ENCODE measurements around the gene PCNX2.

DNA sequence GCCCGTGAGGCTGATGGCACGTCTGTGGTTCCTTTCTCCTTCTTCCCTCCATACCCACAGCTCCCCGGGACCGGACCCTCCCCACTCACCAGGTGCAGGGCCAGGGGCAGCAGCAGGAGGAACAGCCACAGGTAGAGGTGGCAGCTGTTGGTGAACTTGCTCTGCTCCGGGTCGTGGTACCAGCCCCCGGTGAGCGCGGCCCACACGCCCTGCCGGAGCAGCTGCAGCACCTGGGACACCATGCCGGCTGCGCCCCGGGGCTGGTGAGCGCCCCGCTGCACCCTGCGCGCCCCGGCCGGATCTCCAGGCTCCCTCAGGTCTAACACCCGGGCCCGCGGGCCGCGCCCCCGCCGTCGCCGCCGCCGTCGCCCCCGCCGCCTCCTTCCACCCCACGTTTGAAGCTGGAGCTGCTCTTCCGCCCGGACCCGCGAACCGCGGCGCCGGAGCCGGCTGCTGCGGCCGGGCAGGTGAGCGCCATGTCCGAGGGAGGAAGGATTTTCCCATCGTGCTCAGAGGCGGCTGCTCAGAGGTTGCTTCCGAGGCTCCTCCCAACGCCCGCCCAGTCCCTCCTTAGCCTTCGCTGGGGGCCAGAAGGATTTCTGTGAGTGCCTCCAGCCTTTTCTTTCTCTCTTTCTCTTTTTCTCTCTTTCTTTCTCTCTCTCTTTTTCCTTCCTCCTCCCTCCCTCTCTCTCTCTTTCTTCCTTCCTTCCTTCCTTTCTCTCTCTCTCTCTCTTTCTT lies at the start of gene PCNX2:
- TF ChIP-seq, protein P1, sequence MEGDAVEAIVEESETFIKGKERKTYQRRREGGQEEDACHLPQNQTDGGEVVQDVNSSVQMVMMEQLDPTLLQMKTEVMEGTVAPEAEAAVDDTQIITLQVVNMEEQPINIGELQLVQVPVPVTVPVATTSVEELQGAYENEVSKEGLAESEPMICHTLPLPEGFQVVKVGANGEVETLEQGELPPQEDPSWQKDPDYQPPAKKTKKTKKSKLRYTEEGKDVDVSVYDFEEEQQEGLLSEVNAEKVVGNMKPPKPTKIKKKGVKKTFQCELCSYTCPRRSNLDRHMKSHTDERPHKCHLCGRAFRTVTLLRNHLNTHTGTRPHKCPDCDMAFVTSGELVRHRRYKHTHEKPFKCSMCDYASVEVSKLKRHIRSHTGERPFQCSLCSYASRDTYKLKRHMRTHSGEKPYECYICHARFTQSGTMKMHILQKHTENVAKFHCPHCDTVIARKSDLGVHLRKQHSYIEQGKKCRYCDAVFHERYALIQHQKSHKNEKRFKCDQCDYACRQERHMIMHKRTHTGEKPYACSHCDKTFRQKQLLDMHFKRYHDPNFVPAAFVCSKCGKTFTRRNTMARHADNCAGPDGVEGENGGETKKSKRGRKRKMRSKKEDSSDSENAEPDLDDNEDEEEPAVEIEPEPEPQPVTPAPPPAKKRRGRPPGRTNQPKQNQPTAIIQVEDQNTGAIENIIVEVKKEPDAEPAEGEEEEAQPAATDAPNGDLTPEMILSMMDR (IDR thresholded peaks at IDR 0.05), result no peak
- peak; percentile 47 for TF ChIP-seq POLR2AphosphoS5 (IDR thresholded peaks at IDR 0.05)
- peak; percentile 17 for TF ChIP-seq POLR2A (IDR thresholded peaks at IDR 0.05)

Data from prostate gland (tissue), 2 donors.